ENCODE data around the gene JDP2. TPM values are rescaled to one million over a fixed set of nuclear protein-coding genes. Genes with fewer than 3 reads are reported as not detected.

JDP2 gene
- total RNA-seq, 1 experiment from 2014 or later: 2.9 TPM

DNA sequence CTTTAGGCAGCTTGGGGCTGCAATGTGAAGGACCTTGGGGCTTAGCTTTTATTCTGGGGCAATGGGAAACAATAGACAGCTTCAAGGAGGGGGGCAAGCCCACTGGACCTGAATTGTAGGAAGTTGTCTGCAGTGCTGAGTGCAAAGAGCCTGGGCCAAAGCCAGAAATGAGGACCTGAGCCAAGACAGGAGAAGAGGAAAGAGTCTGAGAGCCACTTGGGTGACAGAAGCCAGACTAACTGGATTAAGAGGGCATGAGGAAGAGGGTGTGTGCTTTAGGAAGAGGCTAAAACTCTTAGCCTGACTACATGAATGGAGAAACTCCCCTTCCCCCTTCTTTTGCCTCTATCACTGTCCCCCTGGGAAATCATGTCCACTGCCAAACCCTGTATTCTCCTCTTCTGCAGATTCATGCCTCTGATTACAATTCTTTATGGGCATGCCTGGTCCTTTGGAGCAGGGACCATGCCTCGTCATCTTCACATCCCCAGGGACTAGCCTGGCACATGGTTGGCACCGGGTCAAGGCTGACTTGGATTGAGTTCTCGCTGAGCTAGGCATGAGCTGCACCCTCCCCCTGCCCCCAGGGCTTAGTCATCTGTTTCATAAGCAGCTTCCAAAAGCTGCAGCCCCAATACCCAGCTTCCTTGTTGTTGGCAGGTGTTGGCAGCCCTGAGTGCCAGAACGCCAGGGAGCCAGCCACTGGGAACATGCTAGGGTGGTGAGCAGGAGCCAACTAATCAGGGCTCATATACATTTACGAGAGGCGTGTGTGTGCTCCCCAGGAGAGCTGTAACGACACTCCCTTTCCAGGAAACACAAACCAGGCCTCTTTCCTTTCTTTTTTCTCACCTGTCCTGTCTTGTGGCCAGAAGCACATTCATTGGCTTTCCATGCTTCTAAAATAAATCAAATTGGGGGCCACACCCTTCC, 27.7 kb upstream of the JDP2 start:
- H3K4me1 ChIP-seq: no peaks in the 10 kb centered on the region
- H3K27me3 ChIP-seq: peaks cover 6% of the 10 kb centered on the region; the same call in 1 of the 2 replicates
- peak in 1 of 2 experiments; percentile 10 for DNase-seq
- H3K9me3 ChIP-seq (replicated peaks): no peaks in the 10 kb centered on the region
- no peaks in the 10 kb centered on the region for H3K36me3 ChIP-seq
- H3K27ac ChIP-seq: no peak overlapping the region
- no peak overlapping the region for H3K4me3 ChIP-seq

DNA sequence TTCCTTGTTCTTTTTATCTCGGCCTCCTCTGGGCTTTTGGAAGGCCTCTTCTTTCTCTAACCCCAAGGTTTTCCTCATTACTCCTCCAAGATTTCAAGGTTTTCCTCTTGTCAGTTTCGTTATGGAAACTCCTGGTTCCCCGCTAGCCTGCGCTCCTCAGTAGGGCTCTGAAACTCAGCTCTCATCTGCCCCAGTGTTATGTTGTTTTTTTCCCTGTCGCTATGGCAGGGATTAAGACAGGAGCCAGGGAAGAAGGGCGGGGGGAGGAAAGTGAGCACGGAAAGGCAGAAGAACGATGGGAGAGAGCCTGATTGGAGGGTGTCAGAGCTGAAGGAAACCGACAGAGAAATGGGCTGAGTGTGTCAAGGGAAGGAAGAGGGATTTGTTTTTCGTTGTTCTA, 26.5 kb upstream of the JDP2 start:
- H3K4me1 ChIP-seq: no peaks in the 10 kb centered on the region

DNA sequence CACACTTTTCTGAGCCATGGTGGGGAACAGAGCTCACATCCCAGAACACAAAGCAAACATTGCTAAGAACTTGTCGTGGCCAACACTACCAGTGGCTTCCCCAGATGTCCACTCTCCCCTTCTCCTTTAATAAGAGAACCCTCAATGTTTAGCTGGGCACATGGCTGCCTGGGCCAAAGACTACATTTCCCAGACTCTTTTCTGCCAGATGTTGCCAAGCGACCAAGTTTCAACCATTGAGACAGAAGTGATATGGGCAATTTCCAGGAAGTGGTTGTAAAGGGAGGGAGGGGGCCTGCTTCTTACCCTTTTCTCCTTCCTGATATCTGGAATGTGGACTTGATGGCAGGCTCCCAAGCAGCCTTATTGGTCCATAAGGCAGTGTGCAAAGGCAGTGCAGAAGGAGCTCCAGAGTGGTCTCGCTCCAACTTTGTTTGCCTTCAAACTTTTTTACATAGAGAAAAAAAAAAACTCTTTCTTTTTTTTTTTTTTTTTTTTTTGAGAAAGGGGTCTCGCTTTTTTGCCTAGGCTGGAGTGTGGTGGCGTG, 24.9 kb upstream of the JDP2 start:
- Histone ChIP-seq H3K4me1 (no peaks in the 10 kb centered on the region), H3K36me3 (no peaks in the 10 kb centered on the region), H3K27me3 (no peaks in the 10 kb centered on the region), H3K9me3 (replicated peaks) (no peaks in the 10 kb centered on the region), H3K4me3 (no peak overlapping the region), H3K27ac (no peak overlapping the region)
- DNase-seq: no peak

More for the DNA sequence above, 26.5 kb upstream of the JDP2 start:
- DNase-seq: peak; percentile 27 to 28
- H3K27ac ChIP-seq: no peak overlapping the region
- H3K9me3 ChIP-seq (replicated peaks): no peaks in the 10 kb centered on the region
- no peaks in the 10 kb centered on the region for H3K36me3 ChIP-seq
- no peaks in the 10 kb centered on the region for H3K27me3 ChIP-seq
- H3K4me3 ChIP-seq: no peak overlapping the region

DNA sequence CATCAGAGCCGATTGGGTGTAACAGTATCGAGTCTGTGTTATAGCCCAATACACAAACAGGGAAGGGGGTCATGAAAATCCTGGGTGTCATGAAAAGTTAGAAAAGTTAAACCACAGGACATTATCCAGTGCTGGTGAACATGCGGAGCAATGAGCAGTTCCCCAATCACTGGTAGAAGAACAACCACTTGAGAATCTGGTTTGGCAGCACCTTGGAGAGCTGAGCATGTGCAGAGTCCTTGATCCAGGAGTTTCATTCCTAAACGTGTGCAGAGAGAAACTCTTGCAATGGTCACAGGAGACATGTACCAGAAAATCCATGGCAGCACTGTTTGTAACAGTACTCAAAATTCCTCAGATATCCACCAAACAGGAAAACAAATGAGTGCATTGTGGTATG, 23.0 kb upstream of the JDP2 start:
- Histone ChIP-seq H3K36me3 (no peaks in the 10 kb centered on the region), H3K27ac (no peak overlapping the region)
- no peak for DNase-seq

DNA sequence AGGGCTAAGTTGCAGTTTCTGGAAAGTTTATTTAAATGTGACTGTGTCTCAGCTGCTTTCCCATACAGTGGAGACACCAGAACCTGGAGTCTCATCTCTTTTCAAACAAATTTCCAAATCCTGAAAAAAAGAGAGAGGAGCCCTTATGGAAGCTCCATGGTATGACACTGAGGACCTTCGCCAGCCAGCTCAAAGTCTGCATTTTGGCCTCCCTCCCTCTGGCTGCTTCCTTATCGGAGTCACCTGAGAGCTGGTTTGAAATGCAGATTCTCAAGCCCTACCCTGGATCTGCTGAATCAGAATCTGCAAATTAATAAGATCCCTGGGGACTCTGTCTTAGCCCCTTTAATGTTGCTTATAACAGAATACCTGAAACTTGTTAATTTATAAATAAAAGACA, 21.7 kb upstream of the JDP2 start:
- H3K27me3 ChIP-seq: no peaks in the 10 kb centered on the region
- no peak overlapping the region for H3K4me3 ChIP-seq
- H3K27ac ChIP-seq: no peak overlapping the region
- H3K9me3 ChIP-seq (replicated peaks): no peaks in the 10 kb centered on the region
- no peaks in the 10 kb centered on the region for H3K36me3 ChIP-seq
- no peaks in the 10 kb centered on the region for H3K4me1 ChIP-seq
- DNase-seq: no peak

More for the DNA sequence above, 23.0 kb upstream of the JDP2 start:
- no peak overlapping the region for H3K4me3 ChIP-seq
- no peaks in the 10 kb centered on the region for H3K27me3 ChIP-seq
- no peaks in the 10 kb centered on the region for H3K9me3 ChIP-seq (replicated peaks)
- H3K4me1 ChIP-seq: no peaks in the 10 kb centered on the region

DNA sequence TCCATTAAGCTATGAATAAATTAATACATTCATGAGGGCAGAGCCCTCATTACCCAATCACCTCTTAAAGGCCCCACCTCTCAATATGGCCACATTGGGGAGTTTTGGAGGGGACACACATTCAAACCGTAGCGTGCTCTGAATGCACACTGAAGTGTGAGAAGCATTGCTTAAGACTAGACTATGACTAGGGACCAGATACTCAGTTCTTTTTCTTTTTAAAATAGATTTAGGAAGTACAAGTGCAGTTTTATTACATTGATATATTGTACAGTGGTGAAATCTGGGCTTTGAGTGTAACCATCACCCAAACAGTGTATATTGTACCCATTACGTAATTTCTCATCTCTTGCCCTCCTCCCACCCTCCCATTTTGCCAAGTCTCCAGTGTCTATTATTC, 21.0 kb upstream of the JDP2 start:
- Histone ChIP-seq H3K9me3 (replicated peaks) (no peaks in the 10 kb centered on the region), H3K27ac (no peak overlapping the region), H3K4me3 (no peak overlapping the region), H3K4me1 (no peaks in the 10 kb centered on the region), H3K27me3 (no peaks in the 10 kb centered on the region), H3K36me3 (no peaks in the 10 kb centered on the region)
- DNase-seq: no peak

DNA sequence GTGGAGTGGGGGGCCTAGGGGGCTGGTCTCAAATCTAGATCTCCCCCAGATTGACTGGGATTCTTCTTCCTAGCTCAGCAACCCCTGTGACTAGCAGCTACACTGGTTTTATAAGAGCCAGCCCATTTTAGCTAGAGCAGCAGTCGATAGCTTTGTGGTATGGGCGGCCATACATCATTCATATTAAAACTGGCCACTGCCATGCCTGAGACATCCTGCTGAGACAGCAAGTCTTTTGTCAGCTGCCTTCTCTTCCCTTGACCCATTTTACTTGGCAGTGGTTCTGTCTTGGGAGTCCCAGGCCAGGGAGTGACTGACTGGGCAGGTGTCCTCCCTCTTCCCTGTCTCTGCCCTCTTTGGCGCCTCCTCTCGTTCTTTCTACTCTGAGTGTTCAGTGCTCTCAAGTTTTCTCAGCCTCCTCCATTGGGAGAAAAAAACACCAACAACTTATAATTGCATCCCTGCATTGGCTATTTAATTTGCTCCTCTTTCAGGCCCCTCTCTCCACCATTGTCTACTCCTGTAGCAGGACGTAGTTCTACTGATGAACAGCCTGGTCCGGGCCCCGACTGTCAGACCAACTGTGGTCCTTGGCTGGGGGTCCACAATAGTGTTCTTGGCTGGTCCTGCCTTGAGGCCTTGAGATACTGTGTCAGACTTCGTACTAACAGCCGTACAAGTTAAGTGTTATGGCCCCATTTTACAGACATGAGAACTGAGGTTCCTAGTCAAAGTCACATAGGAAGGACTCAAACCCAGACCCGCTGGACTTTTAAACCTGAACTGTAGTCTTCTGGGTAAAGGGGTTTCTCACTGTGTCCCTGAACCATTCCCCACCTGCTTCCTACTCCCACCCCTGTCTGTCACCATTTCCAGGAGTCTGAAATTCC, 18.3 kb upstream of the JDP2 start:
- Histone ChIP-seq H3K36me3 (no peaks in the 10 kb centered on the region), H3K4me1 (no peaks in the 10 kb centered on the region), H3K9me3 (replicated peaks) (no peaks in the 10 kb centered on the region), H3K27me3 (no peaks in the 10 kb centered on the region), H3K4me3 (no peak overlapping the region), H3K27ac (no peak overlapping the region)
- DNase-seq: no peak

DNA sequence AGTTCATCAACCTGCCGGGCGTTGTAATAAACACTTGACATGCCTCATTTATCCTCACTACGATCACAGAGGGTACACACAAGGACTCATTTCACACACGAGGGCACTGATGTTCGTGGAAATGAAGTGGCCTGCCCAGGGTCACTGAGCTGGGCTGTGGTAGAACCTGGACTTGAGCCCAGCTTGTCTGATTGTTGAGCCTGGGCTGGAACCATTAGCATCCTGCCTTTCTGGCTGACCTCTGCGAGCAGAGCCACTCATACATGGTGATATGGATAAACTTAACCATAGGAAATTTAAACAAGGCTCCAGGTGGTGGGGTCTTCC, 16.6 kb upstream of the JDP2 start:
- Histone ChIP-seq H3K36me3 (no peaks in the 10 kb centered on the region), H3K4me1 (no peaks in the 10 kb centered on the region), H3K27ac (no peak overlapping the region), H3K9me3 (replicated peaks) (no peaks in the 10 kb centered on the region), H3K27me3 (no peaks in the 10 kb centered on the region), H3K4me3 (no peak overlapping the region)
- DNase-seq: no peak

DNA sequence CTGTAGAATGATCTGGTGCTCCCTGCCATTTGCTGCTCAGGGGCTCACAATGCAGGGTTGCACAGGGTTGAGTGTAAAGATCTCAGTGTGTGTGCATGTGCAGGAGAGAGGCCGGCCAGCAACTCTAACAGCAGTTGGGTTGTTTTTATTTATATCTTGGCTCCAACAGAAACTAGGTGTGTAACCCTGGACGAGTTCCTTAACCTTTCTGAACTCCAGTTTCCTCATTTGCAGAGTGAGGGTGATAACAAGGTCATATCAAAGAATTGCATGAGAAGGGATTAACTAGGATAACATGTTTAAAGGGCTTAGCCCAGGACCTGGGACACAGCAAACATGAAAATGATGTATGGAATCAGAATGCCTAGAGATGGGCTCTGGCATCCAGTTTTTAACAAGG, 14.8 kb upstream of the JDP2 start:
- DNase-seq: no peak
- no peaks in the 10 kb centered on the region for H3K27me3 ChIP-seq
- no peak overlapping the region for H3K4me3 ChIP-seq
- H3K4me1 ChIP-seq: no peaks in the 10 kb centered on the region
- H3K36me3 ChIP-seq: no peaks in the 10 kb centered on the region
- no peak overlapping the region for H3K27ac ChIP-seq
- no peaks in the 10 kb centered on the region for H3K9me3 ChIP-seq (replicated peaks)

DNA sequence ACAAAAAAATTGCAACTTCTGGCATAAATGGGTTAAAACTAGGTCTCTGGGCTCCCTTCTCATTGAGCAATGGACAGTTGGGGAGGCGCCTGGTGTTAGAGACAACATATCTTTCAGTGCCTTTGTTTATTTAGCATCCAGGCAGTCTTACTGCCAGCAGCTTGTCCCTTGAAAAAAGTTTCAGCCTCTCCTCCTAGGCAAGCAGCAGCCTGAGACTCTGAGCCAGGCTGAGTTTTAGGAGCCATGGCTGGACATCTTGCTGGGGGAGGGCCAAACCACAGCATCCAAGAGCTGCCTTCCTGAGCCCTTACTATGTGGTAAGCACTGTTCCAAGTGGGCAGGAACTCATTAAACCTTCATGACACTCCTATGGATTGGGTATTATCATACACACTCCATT, 10.1 kb upstream of the JDP2 start:
- no peaks in the 10 kb centered on the region for H3K36me3 ChIP-seq
- H3K9me3 ChIP-seq (replicated peaks): no peaks in the 10 kb centered on the region
- DNase-seq: no peak
- H3K27me3 ChIP-seq: 0 out of 2 replicates have a peak, but pooled peaks cover 3% of the 10 kb centered on the region
- no peaks in the 10 kb centered on the region for H3K4me1 ChIP-seq
- no peak overlapping the region for H3K4me3 ChIP-seq
- no peak overlapping the region for H3K27ac ChIP-seq

DNA sequence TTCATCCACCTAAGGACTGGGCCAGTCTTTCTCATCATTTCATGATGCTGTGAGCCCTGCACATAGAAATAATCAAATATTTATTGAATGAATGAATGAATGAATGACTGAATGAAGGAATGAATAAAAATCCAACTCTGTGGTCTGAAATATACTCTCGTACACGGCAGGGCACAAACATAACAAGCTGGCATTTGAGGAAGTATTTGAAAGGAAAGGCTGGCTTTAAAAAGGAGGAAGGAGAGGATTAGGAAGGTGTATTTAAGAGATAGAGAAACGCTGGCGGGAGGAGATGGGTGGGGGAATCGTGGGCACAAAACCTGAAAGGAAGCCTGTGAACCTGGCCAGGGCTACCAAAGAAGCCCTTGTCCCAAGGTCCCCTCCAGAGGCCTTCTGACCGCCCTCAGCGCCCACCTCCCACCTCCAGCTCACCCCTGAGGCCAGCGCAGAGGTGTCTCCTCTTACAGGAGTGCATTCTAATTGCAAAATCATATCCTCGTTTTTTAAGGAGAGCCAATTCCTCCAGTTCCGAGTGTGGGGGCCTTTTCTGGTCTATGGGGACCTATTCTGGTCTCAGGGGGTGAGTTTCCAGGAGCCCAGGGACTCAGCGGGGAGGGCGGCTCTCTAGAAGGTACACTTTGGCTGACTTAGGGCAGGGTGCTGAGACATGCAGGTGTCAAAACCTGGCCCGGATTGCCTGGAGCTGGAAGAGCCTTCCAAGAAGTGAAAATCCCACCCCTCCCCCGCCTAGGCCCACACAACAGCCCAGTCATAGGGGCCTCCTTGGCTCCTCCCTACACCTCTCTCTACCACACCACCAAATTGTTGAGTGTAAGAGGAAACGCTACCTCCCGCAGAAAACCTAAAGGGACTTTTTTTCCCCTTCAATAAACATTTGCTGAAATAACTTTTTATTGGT, 8.7 kb upstream of the JDP2 start:
- Histone ChIP-seq H3K4me1 (no peaks in the 10 kb centered on the region), H3K9me3 (replicated peaks) (no peaks in the 10 kb centered on the region), H3K4me3 (no peak overlapping the region), H3K36me3 (no peaks in the 10 kb centered on the region), H3K27me3 (0 out of 2 replicates have a peak, but pooled peaks cover 3% of the 10 kb centered on the region), H3K27ac (no peak overlapping the region)
- peak in 1 of 2 experiments; percentile 43 for DNase-seq

DNA sequence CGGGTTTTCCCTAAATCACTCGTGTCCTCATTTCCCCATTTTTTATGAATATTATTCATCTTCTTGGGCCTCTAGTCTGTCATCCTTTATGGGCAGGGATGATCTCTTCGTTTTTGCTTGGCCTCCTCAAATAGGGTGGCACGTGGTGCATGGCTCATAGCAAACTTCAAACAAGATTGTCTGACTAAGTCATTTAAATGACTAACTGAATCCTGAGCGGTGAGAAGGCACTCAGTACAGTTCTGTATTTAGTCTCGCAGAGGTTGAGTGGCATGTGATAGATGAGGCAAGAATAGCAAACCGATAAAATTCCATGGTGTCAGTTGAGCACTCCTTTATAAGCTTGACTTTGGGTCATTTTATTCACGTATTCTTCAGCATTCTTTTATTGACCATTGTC, 5.7 kb upstream of the JDP2 start:
- no peak for DNase-seq
- Histone ChIP-seq H3K27me3 (0 out of 2 replicates have a peak, but pooled peaks cover 3% of the 10 kb centered on the region), H3K27ac (no peak overlapping the region)

DNA sequence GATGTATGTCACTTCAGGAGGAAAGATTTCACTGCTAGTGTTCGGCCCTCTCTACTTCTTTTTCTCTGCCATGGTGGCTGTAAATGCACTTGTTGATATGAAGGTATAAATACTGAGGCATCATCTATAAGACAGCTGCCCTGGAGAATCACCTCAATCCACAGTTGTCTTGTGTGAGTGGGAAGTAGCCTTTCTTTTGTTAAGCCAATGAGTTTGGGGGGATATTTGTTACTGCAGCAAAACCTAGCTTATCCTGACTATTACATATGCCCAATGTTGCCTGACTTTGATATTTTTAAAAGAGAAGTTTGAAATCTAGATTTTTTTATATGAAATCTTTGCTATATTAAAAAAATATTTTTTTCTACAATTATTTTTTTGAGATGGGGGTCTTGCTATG, 3.3 kb upstream of the JDP2 start:
- Histone ChIP-seq H3K4me3 (no peak overlapping the region), H3K27me3 (0 out of 2 replicates have a peak, but pooled peaks cover 3% of the 10 kb centered on the region), H3K27ac (no peak overlapping the region), H3K9me3 (replicated peaks) (no peaks in the 10 kb centered on the region), H3K36me3 (no peaks in the 10 kb centered on the region), H3K4me1 (no peaks in the 10 kb centered on the region; the same call in 1 of the 2 replicates)
- DNase-seq: no peak

More for the DNA sequence above, 5.7 kb upstream of the JDP2 start:
- Histone ChIP-seq H3K4me1 (no peaks in the 10 kb centered on the region), H3K36me3 (no peaks in the 10 kb centered on the region), H3K4me3 (no peak overlapping the region), H3K9me3 (replicated peaks) (no peaks in the 10 kb centered on the region)

DNA sequence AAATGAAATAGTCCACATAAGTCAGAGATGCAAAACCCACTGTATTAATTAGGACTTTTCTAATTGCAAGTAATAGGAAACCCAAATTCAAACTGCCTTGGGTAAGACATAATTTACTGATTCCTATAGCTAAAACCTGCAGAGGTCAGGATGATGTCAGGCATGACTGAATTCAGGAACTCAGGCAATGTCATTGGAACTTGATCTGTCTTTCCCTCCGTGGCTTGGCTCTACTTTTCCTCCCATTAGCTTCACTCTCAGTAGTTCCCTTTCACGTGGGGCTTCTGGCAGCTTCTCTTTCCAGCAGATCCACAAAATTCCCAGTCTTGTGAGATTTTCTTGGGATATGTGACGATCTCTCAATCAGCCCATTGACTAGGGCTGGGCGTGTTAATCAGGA, 2.4 kb upstream of the JDP2 start:
- 0 out of 2 replicates have a peak, but pooled peaks cover under 1% of the 10 kb centered on the region for H3K27me3 ChIP-seq
- no peak overlapping the region for H3K4me3 ChIP-seq
- no peaks in the 10 kb centered on the region for H3K9me3 ChIP-seq (replicated peaks)
- no peaks in the 10 kb centered on the region; the same call in 1 of the 2 replicates for H3K4me1 ChIP-seq
- no peak for DNase-seq
- H3K27ac ChIP-seq: no peak overlapping the region
- no peaks in the 10 kb centered on the region for H3K36me3 ChIP-seq

Data from SJCRH30 (cell line).